Measurements from ENCODE around the gene DYNC1LI1.

DNA sequence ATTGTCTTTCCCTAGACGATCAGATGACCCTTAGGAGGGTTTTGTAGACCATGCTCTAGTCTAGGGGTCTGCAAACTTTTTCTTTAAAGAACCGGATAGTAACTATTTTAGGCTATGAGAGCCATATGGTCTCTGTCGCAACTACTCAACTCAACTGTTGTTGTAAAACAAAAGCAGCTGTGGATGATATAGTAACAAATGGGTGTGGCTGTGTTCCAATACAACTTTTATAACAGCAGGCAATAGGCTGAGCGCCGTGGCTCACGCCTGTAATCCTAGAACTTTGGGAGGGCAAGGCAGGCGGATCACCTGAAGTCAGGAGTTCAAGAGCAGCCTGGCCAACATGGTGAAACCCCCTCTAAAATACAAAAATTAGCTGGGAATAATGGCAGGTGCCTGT lies 61.9 kb downstream of the DYNC1LI1 start:
- TF ChIP-seq, protein P1, sequence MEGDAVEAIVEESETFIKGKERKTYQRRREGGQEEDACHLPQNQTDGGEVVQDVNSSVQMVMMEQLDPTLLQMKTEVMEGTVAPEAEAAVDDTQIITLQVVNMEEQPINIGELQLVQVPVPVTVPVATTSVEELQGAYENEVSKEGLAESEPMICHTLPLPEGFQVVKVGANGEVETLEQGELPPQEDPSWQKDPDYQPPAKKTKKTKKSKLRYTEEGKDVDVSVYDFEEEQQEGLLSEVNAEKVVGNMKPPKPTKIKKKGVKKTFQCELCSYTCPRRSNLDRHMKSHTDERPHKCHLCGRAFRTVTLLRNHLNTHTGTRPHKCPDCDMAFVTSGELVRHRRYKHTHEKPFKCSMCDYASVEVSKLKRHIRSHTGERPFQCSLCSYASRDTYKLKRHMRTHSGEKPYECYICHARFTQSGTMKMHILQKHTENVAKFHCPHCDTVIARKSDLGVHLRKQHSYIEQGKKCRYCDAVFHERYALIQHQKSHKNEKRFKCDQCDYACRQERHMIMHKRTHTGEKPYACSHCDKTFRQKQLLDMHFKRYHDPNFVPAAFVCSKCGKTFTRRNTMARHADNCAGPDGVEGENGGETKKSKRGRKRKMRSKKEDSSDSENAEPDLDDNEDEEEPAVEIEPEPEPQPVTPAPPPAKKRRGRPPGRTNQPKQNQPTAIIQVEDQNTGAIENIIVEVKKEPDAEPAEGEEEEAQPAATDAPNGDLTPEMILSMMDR (optimal IDR thresholded peaks at IDR 0.05 in 1 of 3, IDR thresholded peaks at IDR 0.05 in 1 of 3, conservative IDR thresholded peaks at IDR 0.05 in 1 of 3; ENCODE audit: extremely low read depth in 1 of 3, insufficient read depth in 2 of 3, low read length in 3 of 3): no peak
- TF ChIP-seq EZH2 (IDR thresholded peaks at IDR 0.05; ENCODE audit: low read length): no peak
